HG02870 (cell line): ENCODE measurements around the gene HLX.
A peak's percentile ranks its signal among the peaks of the same experiment; 100 is the strongest.

Experiments
- ATAC-seq: cut with Tn5 transposase; IDR thresholded peaks from one replicate; pipeline ENCODE4 v1.9.1; 2021; ENCODE audit warnings: mild to moderate bottlenecking, moderate library complexity; ENCODE audit not compliant: unreplicated experiment

HLX gene

DNA sequence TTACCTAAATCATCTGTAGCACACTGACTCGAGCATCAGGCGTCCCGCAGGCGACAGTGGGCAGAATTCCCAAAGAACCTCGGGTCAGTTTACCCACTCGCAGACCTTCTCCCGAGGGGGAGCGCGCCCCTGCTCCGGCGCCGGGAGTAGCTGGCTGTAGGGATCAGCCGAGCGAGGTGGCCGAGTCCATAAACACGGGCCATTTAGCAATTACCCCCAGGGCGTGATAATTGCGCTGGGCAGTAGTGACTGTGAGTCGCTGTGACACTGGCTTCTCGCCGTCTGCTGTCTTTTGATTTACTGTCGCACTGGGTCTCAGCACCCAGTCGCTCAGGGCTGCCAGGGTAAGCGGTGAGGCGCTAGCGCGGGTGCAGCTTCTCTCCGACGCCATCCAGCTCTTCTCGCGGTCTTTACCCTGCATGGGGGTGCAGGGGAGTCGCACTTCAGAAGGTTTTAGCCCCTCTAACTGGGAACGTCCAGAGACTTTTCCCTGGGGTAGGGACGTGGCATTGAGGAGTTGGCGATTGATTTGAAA, 16.2 kb downstream of the HLX start:
- no peak for ATAC-seq

DNA sequence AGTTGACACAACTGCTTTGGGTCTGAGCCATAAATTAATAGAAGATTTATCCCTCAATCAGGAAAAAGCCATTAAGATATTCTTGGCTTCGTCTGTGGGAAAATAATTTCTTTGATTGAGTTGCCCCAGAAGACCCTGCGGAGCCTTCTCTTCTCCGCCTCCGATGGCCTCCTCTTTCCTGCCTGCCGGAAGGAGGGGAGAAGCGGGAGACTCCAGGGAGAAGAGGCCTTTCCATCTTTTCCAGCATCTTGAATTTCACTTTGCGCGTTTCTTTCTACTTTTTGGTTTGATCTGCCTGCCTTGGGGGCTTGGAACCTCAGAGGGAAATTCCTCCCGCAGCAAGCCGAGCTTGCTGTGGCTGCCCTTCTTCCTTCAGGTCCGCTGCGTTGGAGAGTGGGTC, 16.8 kb downstream of the HLX start:
- no peak for ATAC-seq

DNA sequence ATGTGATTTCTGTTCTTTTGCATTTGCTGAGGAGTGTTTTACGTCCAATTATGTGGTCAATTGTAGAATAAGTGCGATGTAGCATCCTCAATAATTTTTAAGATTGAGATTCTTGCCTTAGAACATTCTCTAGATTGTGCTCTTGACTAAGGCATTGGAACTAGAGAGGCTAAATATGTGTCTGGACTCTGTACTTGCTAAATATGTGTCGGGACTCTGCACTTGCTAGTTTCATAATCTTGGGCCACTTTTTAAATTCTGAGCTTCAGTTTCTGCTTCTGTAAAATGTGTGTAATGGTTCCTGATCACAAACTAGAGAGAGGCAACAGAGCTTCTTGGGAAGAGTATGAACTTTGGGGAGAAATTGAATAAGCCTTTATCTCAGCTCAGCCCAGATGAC, 21.6 kb downstream of the HLX start:
- no peak for ATAC-seq

DNA sequence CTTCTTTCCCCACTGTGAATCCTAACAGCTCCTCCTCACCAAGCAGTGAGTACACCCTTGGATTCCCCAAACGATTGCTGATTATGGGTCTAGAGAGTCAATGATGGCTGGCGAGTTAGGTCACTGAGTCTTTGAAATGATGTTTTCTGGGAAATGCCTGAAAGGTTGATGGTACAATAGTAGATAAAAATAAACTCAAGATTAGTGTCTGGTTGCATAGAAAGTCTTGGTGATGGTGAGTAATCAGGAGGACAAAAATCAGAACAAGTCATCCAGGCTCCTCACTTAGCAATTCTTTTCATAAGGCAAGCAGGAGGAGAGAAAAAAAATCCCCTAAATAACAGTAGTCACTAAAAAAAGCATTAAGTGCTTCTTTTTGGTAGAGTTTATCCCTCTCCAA, 22.6 kb downstream of the HLX start:
- no peak for ATAC-seq

DNA sequence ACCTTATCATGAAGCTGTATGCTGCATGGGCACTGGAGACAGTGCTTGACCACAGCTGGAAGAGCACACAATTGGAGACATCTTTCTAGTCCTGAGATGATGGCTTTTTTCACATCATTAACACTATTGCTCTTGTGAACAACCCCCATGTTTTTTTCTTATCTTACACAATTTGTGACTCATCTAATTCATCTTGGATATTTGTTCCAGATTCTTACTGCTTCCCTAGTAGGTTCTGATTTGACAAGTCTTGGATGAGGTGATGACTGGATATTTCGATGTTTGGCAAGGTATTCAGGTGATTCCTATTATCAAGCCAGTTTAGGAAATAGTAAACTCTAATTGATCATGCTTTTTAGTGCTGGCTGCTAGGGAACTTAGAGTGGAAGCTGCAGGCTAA, 23.7 kb downstream of the HLX start:
- no peak for ATAC-seq

DNA sequence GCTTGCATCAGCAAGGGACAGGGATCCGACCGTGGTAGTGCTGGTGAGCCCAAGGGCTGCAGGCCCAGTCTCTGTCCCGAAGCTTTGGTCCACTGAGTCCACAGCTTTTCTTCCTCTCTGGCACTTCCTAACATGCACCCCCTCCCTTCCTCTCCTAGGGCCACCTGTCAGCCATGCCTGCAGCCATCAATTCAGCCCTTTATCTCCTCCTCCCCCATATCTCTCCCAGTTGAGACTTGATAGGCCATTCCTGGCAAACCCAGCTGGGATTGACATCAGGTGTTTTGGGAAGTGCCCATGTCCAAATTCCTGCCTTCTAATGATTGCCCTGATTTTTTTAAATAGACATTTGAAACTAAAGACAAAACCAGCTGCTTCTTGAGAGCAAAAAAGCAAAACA, 25.6 kb downstream of the HLX start:
- ATAC-seq, result no peak

DNA sequence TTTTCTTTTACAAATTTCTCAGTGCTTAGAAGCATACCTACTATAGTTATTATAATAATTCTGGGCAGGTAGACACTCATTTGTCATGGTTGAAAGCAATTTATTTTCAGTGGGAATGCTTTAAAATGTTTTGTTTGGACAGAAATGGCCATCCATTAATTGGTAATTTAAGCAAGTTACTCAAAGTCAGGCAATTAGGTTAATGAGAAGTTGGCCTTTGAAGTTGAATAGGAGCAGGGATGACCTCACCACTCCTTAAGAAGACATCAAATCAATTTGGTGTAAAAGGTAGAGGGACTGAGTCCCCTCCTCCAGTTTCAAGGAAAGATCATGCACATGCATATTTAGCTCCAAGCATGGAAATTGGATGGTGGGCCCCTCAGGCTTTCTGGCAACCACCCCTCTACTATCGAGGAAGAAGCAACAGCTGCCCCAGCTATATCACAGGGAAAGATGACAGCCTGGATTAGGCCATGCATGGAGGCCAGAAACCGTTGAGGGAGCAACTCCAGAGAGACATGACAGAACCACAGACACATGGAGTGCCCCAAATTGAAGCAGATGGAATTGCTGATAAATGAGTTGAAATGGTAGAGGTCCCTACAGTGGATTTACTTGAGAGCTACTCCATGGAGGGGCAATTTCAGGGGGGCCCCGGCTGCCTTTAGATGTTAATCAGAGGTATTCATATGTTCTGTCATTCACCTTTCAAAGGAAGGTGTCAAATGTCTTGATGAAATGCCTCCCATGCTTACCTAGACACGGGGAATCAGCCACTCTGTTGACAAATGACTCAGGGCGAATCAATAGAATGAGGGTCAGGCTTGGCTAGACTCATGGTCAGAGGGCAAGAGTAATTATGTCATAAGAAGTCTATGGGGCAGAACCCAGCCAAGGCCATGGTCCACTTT, 26.7 kb downstream of the HLX start:
- no peak for ATAC-seq

DNA sequence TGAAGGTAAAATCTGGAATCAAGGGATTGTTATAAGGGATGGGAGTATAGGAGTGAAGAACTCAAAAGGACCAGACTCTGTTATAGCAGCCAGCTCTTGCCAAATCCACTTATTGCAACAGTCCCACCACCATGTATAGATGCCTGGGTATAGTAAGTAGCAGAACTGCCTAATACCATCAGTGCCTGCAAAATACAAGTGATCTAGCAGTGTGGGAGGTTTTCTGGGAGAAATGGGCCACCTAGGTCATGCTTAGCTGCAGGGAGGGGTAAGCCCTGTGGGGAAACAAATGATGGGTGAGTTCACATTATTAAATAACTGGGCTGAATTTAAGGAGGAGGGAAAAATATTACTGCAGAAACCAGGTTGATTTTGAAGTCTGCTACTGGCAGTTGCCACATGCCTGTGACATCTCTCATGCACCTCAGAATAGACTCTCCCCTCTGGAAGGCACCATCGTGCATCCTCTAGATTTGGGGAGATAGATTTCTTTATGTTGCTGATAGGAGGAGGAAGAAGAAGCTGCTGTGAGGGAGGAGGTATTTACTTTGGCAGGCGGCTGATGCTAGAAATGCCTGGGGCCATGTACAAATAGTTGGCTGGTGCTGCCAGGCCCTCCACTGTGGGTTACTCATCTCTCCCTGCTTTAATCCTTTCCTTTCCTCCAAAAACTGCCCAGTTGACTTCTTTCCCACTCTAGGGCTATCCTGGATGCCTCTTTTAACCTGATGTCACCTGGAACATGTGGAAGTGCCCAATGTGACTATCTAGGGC, 27.5 kb downstream of the HLX start:
- ATAC-seq, result no peak

DNA sequence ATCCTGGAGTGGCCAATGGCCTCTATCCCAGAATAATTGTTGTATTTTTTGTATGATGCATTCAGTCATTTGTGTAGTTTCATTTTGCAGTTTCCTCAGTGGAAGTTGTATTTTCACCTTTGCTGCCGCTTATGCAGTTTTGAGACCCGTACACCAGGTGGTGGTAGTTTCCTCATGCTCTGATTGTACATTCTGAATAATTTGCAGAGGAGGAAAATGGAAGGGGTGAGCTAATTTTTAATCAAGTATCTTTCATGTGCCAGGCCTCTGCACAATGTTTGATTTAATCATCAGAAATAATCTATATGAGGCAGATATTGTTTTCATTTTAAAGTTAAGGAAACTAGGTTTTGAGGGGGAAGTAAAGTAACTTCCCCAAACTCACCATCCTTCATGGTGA, 29.5 kb downstream of the HLX start:
- peak; percentile 66 for ATAC-seq

DNA sequence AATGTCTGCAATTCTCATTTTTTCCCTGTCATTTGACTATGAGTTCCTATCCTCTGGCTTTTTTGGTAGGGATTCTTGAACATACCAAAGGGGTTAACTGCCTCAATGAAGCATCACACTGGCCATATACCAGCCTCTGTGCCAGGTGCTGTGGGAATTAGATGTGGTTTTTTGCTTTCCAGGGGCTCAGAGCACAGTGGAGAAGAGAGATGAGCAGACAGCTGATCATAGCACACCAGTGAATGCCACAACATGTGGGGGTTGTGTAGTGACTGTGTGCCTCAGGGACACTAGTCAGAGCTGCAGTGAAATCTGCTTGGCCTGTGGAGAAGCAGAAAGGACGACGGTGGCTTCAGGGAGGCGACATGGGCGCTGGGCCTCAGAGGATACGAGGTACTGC, 30.8 kb downstream of the HLX start:
- no peak for ATAC-seq

DNA sequence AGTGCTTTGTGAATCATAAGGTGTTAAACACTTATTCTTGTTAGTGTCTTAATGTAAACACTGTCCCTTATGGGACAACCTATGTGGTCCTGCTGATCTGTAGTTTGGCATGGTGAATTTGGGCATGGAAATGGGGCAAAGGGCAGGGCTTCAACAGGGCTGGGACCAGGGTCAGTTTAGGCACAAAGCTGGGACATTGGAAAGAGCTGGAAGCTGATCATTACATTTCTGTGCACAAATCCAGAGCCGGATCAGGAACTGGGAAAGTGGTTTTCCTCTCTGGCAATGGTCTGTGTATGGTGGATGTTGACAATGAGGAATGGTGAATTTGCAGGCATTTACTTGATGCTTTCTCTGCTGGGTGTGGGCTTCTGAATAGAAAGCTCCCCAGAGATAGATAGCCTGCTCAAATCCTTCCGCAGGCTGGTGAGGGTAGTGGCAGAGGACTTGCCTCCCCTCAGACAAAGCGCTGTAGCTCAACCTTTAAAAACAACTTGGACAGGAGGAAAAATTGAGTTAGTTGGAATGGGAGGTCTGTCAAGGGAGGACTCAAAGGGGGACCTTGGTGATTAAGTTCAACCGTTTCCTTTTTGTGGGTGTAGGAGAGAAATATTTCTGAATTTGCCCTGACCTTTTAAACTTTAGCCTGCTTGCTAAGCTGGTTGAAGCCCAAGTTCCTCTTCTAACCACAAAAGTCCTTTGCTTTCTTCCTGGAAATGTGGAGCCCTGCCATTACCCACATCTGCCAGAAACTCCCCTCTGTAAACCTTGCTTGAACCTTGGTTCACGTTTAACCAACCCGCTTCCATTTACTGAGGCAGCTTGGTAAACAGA, 35.3 kb downstream of the HLX start:
- ATAC-seq, result no peak

DNA sequence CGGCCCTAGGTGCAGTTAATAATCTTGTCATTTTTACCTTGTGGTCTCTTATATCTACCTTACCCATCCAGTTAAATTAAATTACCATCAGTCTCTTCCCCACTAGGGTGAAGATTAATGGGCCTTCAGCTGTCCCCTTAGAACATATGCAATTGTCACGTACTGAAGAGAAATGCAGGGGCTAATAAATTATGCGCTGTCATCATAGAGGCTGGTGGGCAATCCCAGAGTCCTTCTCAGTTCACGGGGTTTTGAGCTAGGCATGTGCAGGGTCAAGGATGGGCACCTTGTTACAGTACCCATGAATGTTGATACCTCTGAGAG, 35.8 kb downstream of the HLX start:
- no peak for ATAC-seq

DNA sequence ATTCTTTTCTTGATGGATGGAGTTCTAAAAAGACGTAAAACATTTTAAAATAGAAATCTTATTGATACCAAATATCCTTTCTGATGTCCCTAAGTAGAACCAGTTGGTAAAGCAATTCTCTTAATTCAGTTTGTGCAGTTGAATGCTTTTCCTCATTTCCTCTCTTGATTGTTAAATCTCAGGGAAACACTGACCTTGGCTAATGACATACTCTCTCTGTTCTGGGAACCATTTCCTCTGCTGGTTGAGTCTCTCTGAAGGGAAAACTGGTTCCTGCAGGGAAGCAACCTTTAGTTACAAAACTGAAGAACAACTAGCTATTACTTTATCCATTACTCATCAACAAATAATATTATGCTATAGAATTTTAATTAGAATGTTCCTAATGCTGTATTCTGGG, 36.7 kb downstream of the HLX start:
- no peak for ATAC-seq

DNA sequence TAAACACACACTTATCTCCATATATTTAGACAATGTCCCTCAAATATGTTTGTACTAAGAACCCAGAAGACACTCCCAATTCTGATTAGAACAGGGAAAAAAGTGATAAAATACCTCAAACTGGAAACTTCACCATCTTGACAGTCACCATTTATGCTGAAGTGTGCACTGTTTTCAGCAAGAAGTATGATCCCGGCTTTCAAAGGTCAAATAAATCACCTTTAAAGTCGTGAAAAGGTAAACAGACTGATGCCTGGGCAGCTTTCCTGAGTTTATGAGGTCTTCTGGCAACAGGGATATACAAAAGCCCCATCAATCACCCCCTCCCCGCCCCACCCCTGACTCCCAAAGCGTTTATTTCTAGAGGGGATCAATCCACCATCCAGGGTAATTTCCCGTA, 37.9 kb downstream of the HLX start:
- no peak for ATAC-seq

DNA sequence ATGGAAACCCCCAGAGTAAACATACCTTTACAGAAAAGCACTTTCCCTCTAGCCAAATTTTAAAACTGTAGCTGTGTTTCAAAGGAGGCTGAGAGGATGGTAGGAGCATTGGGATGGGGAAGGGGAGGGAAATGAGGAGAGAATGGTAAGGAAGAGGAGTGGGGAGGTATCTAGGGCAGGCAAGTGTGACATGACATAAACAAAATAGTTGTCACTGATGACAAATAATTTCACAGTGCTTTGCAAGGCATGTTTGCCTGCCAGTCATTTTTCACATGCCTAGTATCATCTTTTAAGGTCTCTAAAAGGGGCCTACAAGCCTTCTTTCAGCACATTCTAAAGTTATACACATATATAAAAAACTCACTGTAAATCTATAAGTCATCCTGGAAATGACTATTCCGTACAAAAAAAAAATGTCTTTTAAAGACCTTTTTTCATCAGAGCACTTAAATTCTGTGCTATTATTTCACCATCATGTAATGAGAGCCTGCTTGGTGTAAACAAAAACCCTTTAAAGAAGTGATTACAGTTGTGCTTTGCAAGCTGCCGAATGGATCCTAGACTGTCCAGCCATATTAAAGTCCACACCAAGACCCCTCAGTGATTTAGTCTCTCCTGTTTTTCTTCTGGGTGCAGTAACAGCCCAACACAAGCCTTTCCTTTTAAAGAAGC, 38.4 kb downstream of the HLX start:
- ATAC-seq, result no peak

DNA sequence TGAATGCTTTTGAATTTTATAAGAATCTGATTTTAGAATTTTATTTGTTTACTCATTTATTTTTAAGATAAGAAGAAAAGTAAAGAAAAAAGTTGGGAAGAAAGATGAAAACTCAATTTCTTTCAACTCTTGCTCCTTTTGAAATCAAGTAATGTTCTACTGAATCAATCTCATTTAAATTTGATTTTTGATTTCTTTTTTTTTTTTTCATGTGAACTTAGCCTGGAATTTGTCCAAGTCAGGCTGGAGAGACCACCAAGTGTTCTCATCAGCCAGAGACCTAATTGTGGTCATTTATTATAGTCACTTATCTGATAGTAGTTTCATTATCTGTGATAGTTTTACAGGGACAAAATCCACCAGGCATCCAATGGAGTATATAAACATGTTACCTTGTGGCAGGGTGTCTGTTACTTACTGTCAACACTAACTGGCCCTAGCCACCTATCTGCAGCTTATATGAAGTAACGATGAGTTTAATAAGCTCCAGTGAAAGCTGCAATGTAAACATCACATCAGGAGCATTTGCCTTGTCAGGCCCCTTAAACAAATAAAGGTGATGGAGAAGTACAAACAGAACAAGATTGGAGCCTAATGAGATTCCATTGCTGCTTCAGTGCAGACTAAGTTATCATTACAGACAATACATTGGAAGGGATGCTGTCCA, 39.2 kb downstream of the HLX start:
- ATAC-seq, result no peak

DNA sequence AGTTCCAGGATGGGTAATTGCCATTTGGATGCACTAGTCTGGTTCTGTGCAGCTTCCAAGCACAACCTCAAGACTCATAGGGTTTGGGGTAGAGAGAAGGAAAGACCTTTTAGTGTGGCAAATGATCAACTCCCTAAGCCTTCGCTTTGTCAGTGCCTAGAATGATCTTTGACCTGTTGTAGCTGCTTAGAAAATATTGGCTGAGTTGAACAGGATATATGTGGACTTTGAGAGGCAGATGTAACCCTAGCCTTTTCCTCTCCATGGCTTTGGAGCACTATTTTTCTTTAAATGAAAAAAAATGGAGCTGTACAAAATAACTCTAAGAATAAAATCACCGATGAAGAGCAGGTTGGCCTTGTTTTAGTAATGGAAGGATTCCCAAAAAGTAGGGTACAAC, 41.7 kb downstream of the HLX start:
- no peak for ATAC-seq

DNA sequence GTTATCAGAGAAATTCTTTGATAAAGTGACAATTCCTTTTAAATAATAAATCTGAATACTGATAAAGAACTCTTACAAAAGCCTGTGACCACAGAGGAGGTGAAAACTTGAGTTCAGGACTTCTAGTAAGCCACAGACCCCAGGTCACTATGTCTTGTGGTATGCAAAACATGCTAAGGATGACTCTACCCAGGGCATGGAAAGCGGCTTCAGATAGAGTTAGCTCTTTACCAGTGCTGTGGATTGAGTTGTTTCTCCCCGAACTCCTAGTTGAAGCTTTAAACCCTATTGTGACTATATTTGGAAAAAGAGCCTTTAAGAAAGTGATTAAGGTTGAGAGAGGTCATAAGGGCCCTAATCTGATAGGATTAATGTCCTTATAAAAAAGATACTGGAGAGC, 42.3 kb downstream of the HLX start:
- no peak for ATAC-seq

DNA sequence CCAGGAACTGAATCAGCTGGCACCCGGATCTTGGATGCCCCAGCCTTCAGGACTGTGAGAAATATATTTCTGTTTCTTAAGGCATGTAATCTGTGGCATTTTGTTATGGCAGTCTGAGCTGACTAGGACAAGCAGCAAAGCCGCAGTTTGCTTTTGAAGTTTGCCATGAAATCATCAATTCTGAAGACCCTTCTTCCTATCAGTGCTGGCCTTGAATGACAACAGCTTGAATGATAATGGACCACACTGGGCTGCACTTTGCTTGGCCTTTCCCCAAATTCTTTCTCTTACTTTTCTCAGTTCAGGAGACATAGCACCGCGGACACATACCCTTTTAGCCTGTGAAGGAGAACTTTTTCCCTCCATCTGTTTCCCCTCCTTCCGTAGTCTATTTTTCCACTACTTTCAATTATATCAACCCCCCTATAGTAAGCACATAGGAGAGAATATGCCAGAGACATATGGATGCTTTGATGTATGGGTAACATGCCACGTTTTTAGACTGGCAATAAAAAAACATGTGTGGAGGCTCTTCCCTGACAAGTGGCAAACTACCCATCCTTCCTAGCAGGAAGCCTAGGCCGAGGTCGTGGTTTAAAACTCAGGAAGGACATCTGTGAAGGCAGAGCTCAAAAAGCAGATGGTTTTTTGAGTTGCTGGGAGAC, 42.9 kb downstream of the HLX start:
- no peak for ATAC-seq

DNA sequence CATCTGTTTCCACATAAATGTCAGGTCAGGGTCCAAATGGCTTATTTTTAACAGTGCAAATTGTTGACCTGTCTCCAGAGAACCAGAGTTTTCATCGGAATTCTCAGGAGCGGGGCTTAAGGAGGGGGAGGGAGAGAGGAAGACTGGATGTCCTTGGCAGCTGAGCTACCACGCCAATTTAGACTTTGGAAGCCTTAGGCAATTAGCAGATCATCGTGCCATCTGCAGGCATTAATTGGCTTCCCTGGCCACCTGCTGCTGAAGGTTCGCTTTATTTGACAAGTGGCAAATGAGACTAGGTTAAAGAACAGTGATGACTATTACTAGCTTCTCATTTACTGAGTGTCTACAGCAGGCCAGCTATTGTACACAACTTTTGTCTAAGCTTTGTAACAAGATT, 43.7 kb downstream of the HLX start:
- ATAC-seq, result no peak
